SH-SY5Y (cell line): Measurements from ENCODE around the gene CLDN19.

Source experiments
- GATA2 ChIP-seq: IDR thresholded peaks from 2 replicates; pipeline ENCODE4 v1.6.1; 2011; ENCODE audit warnings: mild to moderate bottlenecking, low read depth, low read length
- GATA3 ChIP-seq: IDR thresholded peaks from 2 replicates; pipeline ENCODE4 v1.6.1; 2011; ENCODE audit warnings: low read depth, mild to moderate bottlenecking, low read length, moderate library complexity

DNA sequence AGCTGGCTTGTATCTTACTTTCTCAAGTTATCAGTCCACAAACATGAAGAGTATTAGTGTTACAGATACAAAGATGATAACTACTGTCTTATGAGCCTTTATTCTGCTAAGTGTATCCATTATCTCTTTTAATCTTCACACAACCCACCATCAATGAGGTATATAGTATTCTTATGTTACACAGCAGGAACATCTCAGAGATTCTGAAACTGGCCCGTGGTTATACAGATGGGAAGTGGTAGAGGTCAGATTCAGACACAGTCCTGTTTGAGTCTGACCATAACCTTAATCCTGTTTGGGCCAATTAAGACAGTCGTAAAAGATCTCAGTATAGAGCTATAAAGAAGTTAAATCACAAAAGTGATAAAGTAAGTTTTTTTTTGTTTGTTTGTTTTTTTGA, 39.7 kb upstream of the CLDN19 start:
- TF ChIP-seq GATA2 (no peak), GATA3 (no peak)
